ENCODE results near the gene OMG.
"Not testable (repeated sequence)": the region's sequence is repeated elsewhere in the genome, so short reads cannot be mapped to it uniquely, and the experiment has no call there.

OMG gene

GRCh38 chr17:31297090-31297489 is at the start of gene OMG:
OMG (minus strand) TSS chr17:31297239; CDS start chr17:31296331, 908 bp downstream.
- DNase-seq: no peak

GRCh38 chr17:31345191-31345747 is 48.2 kb upstream of the OMG start:
- not testable (repeated sequence) for DNase-seq

- DNase-seq: no peak
Measured at GRCh38 chr17:31339906-31340661, 43.0 kb upstream of the OMG start.

- no peak for DNase-seq
Measured at GRCh38 chr17:31329221-31329620, 32.2 kb upstream of the OMG start.

GRCh38 chr17:31328160-31328535 is 31.1 kb upstream of the OMG start:
- no peak for DNase-seq

- no peak for DNase-seq
Measured at GRCh38 chr17:31327534-31328159, 30.6 kb upstream of the OMG start.

GRCh38 chr17:31323551-31323950 is 26.5 kb upstream of the OMG start:
- no peak for DNase-seq

- no peak for DNase-seq
Measured at GRCh38 chr17:31321966-31322365, 24.9 kb upstream of the OMG start.

- DNase-seq: peak in 2 of 4 experiments; percentile 33 to 39
Measured at GRCh38 chr17:31321481-31321880, 24.4 kb upstream of the OMG start, which contains the start of gene EVI2A. EVI2A (minus strand) TSS chr17:31321622; CDS start chr17:31319013, 2,609 bp downstream.

GRCh38 chr17:31320791-31321190 is 23.8 kb upstream of the OMG start:
- DNase-seq: no peak

GRCh38 chr17:31320241-31320640 is 23.2 kb upstream of the OMG start:
- DNase-seq: no peak

- no peak for DNase-seq
Measured at GRCh38 chr17:31318851-31319661, 22.0 kb upstream of the OMG start.

GRCh38 chr17:31318298-31318801 is 21.3 kb upstream of the OMG start:
- peak in 1 of 4 experiments; percentile 8 for DNase-seq

- no peak for DNase-seq
Measured at GRCh38 chr17:31314782-31315100, 17.7 kb upstream of the OMG start.

GRCh38 chr17:31313982-31314781 is 17.1 kb upstream of the OMG start, which contains the start of gene EVI2B:
EVI2B (minus strand) TSS chr17:31314054; CDS start chr17:31305609, 8,445 bp downstream.
- DNase-seq: no peak

- peak in 1 of 4 experiments; percentile 19 for DNase-seq
Measured at GRCh38 chr17:31312223-31312622, 15.2 kb upstream of the OMG start.

- DNase-seq: no peak
Measured at GRCh38 chr17:31311526-31311925, 14.5 kb upstream of the OMG start.

GRCh38 chr17:31310886-31311285 is 13.8 kb upstream of the OMG start:
- no peak for DNase-seq

GRCh38 chr17:31310260-31310659 is 13.2 kb upstream of the OMG start:
- DNase-seq: peak in 2 of 4 experiments; percentile 29 to 33

- DNase-seq: no peak
Measured at GRCh38 chr17:31309556-31309955, 12.5 kb upstream of the OMG start.

GRCh38 chr17:31308372-31309334 is 11.6 kb upstream of the OMG start:
- DNase-seq: no peak
